GM12891 (cell line): Measurements from ENCODE around the gene CYP1B1.

Experiments used
- PAX5 ChIP-seq: IDR thresholded peaks from 2 replicates; pipeline ENCODE4 v1.6.1; 2011; ENCODE audit warnings: low read length, moderate library complexity, mild to moderate bottlenecking; ENCODE audit not compliant: insufficient read depth, severe bottlenecking
- POLR2A ChIP-seq: IDR thresholded peaks from 2 replicates; pipeline ENCODE4 v1.6.1; 2011; ENCODE audit warnings: low read depth, low read length, control low read depth
- POLR2AphosphoS5 ChIP-seq: IDR thresholded peaks from 2 replicates; pipeline ENCODE4 v1.6.1; 2011; ENCODE audit warnings: low read depth, low read length, control low read depth
- SPI1 ChIP-seq: IDR thresholded peaks from 2 replicates; pipeline ENCODE4 v1.6.1; 2011; ENCODE audit warnings: low read depth, low read length, control low read depth
- TAF1 ChIP-seq: IDR thresholded peaks from 2 replicates; pipeline ENCODE4 v1.6.1; 2011; ENCODE audit warnings: low read depth, low read length, control low read depth

- TF ChIP-seq POLR2AphosphoS5 (no peak), TAF1 (0 out of 2 replicates have a peak, but pooled peaks have one; percentile 15), POLR2A (no peak), PAX5 (no peak), SPI1 (no peak)
Measured at GRCh38 chr2:38073211-38074057, 2.5 kb downstream of the CYP1B1 start.
